ENCODE results near the gene PUS7.
"Not testable (repeated sequence)": the region's sequence is repeated elsewhere in the genome, so short reads cannot be mapped to it uniquely, and the experiment has no call there.

Gene PUS7

DNA sequence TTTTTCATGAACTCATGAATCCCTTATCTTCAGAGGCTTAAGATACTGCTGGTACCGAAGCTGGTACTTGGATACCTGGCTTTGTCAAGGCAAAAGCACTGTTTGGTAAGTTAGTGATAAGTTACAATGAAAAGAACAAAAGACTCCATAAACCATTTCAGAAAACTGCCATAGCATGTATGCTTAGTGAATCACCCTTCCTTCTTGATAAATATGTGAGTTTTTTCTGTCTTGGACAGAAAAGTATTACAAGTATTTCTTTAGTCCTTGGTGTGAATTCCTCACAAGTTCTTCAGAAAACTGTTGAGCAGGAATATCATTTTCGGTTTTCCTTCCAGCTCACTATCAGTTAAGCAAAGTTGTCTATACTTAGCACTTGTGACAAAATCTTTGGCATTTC is 25.6 kb downstream of the PUS7 start:
- no peak for DNase-seq

- no peak for DNase-seq
Observed at GRCh38 chr7:105493923-105494315, 28.2 kb downstream of the PUS7 start.

- no peak for DNase-seq
Observed at GRCh38 chr7:105493196-105493922, 28.7 kb downstream of the PUS7 start.

- DNase-seq: no peak
Observed at GRCh38 chr7:105489409-105489808, 32.7 kb downstream of the PUS7 start.

- DNase-seq: peak; percentile 51
Observed at GRCh38 chr7:105487579-105488571, 34.2 kb downstream of the PUS7 start.

- DNase-seq: no peak
Observed at GRCh38 chr7:105480931-105481330, 41.1 kb downstream of the PUS7 start.

- DNase-seq: no peak
Observed at GRCh38 chr7:105478606-105479005, 43.5 kb downstream of the PUS7 start.

GRCh38 chr7:105477908-105478307 is 44.2 kb downstream of the PUS7 start:
- no peak for DNase-seq

GRCh38 chr7:105474045-105474444 is 48.0 kb downstream of the PUS7 start:
- DNase-seq: no peak

GRCh38 chr7:105473163-105473562 is 48.9 kb downstream of the PUS7 start:
- DNase-seq: no peak

- DNase-seq: no peak
Observed at GRCh38 chr7:105470846-105471245, 51.2 kb downstream of the PUS7 start.

- DNase-seq: no peak
Observed at GRCh38 chr7:105470090-105470489, 52.0 kb downstream of the PUS7 start.

DNA sequence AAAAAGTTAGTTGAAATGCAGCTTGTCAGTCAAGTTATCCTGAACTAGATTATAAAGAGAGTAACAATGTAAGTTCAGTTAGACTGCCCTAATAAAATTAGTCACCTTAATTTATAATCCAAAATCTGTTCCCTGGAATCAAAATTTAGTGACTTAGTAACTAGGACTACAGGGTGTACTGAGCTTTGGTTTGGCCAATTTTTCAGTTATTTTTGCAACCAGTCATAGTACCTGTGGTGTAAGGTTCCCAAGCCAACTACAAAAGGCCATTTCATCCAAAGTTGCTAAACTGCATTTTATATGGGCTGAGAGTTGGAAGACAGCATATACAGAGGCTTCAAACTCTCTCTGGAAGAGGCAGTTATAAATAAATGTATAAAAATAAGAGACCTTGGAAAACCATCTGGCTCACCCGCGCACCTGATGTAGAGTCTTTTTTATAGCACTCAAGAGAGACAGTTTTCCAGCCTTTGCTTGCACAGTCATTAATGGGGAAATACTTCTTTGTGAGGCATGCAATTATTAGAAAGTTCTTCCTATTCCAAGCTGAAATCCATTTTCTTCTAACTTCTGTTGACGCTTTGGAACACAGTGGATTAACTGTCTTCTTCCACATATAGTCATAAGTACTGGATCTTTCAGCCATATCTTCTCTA is 59.2 kb downstream of the PUS7 start:
- no peak for DNase-seq

DNA sequence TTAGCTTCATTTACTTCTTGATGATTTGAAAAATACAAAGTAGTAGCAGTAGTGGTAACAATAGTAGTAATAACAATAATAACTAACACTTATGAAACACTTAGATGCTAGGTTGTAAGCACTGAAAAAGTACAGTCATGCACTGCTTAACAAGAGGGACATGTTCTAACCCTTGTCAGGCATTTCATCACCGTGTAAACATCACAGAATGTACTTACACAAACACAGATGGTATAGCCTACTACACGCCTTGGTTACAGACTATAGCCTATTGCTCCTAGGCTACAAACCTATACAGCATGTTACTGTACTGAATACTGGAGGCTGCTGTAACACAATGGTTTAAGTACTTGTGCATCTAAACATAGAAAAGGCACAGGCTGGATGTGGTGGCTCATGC is 60.6 kb downstream of the PUS7 start:
- DNase-seq: no peak

- DNase-seq: no peak
Observed at GRCh38 chr7:105457619-105458225, 64.3 kb downstream of the PUS7 start.

GRCh38 chr7:105454921-105455320 is 67.2 kb downstream of the PUS7 start:
- no peak for DNase-seq

DNA sequence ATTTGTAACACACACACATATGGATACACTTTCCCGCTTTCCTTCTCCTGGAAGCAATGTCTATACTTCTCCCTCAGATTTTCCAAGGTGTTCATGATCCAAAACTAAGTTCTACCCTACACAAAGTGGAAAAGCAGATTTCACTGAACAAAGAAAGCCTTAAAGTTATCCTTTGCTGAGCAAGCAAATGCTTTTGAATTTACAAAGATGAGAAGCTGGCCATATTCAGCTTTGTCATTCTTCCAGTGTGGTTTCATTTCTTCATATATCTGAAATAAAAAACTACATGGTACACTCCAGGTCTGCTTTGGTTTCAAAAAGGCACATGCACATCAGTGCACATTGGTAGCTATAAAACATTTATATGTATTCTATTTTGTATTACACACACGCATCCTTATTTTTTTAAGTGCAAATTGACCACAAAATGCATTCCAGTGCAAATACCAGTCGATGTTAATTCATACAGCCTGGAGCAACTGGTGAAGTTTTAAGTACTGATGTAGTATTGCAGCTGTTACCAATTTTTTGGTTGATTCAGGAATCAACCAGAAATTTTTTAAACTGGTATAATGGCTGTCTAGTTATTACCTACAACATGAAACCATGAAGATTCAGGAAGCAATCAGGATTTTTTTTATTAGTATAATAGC is 67.8 kb downstream of the PUS7 start:
- DNase-seq: no peak

GRCh38 chr7:105452085-105452484 is 70.0 kb downstream of the PUS7 start:
- DNase-seq: no peak

DNA sequence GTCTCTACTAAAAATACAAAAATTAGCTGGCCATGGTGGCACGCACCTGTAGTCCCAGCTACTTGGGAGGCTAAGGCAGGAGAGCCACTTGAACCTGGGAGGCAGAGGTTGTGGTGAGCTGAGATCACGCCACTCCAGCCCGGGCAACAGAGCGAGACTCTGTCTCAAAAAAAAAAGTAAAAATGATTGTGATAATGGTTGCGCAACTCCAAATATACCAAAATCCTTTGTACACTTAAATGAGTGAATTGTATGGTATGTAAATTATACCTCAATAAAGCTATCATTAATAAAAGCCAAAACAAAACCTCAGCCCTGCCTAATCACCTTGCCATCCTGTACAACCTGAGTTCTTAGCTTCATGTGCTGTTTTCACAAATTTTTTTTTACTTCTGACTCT is 71.2 kb downstream of the PUS7 start:
- DNase-seq: not testable (repeated sequence)

DNA sequence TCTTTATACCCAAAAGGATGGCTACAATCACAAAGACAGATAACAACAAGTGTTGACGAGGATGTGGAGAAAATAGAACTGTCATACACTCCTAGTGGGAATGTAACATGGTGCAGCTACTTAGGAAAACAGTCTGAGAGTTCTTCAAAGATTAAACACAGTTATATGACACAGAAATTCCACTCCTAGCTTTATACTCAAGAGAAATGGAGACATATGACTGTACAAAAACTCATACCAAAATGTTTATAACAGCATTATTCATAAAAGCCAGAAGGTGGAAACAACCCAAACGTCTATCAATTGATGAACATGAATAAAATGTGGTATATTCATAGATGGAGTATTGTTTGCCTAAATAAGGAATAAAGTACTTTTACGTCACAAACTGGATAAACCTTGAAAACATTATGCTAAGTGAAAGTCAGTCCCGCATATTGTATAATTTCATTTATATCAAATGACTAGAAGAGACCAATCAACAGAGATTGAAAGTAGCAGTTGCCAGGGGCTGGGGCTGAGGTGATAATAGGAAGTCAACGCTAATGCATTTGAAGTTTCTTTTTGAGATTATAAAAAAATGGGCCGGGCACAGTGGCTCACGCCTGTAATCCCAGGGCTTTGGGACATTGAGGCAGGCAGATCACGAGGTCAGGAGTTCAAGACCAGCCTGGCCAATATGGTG is 71.8 kb downstream of the PUS7 start:
- no peak for DNase-seq

DNA sequence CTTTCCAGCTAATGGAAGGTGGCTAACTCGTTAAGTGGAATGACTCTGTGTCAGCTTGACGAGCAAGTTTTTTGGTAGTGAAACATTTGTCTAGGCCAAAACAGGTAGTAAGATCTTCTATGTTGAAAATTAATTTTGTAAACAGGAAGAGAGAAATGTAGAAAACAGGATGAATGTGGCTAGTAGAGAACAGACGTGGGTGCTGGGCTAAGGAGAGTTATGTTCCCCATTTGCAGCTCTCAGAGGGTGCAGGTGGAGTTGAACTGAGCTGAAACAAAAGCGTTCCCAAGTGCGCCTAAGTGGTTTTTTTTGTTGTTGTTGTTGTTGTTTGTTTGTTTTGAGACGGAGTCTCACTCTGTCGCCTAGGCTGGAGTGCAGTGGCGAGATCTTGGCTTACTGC is 73.9 kb downstream of the PUS7 start:
- DNase-seq: no peak

All from midbrain (tissue), 1 donor.